GM11168 (cell line): Measurements from ENCODE around the gene RNF151.

Experiments
- in situ Hi-C: fragments of 300-500 bp; cut with MboI; formaldehyde crosslinking; loops from one replicate; pipeline ENCODE4 v1.12.0; 2022; ENCODE audit warnings: low sequenced_read_pairs; ENCODE audit not compliant: unreplicated experiment

RNF151 gene

GRCh38 chr16:1974157-1975070 is 7.8 kb downstream of the RNF151 start:
- in situ Hi-C loops, result no loop called here

- in situ Hi-C loops, result no loop called here
Measured at GRCh38 chr16:1975432-1976215, 9.0 kb downstream of the RNF151 start.

- in situ Hi-C loops, result no loop called here
Measured at GRCh38 chr16:1976216-1976520, 9.5 kb downstream of the RNF151 start.

- in situ Hi-C loops, result no loop called here
Measured at GRCh38 chr16:1976951-1977874, 10.6 kb downstream of the RNF151 start.

- in situ Hi-C loops, result no loop called here
Measured at GRCh38 chr16:1977875-1978268, 11.2 kb downstream of the RNF151 start.

GRCh38 chr16:1978476-1979120 is 11.9 kb downstream of the RNF151 start:
- in situ Hi-C loops, result no loop called here

- in situ Hi-C loops, result no loop called here
Measured at GRCh38 chr16:1979271-1980029, 12.8 kb downstream of the RNF151 start.

- in situ Hi-C loops, result no loop called here
Measured at GRCh38 chr16:1980030-1980769, 13.5 kb downstream of the RNF151 start.

- in situ Hi-C loops, result no loop called here
Measured at GRCh38 chr16:1980770-1981087, 14.1 kb downstream of the RNF151 start.

- in situ Hi-C loops, result no loop called here
Measured at GRCh38 chr16:1981398-1981836, 14.8 kb downstream of the RNF151 start, which contains the start of gene NOXO1. NOXO1 (minus strand) TSS chr16:1981469; CDS start chr16:1981179, 290 bp downstream.

GRCh38 chr16:1982013-1982433 is 15.4 kb downstream of the RNF151 start:
- in situ Hi-C loops, result no loop called here

- in situ Hi-C loops, result no loop called here
Measured at GRCh38 chr16:1982991-1983543, 16.4 kb downstream of the RNF151 start.

- in situ Hi-C loops, result no loop called here
Measured at GRCh38 chr16:1983544-1984346, 17.1 kb downstream of the RNF151 start, which contains the start of gene GFER. GFER (plus strand) TSS chr16:1984193; CDS start chr16:1984219, 26 bp downstream.

GRCh38 chr16:1984347-1985225 is 17.9 kb downstream of the RNF151 start:
- in situ Hi-C loops, result no loop called here

- in situ Hi-C loops, result no loop called here
Measured at GRCh38 chr16:1985466-1986150, 19.0 kb downstream of the RNF151 start.

- in situ Hi-C loops, result no loop called here
Measured at GRCh38 chr16:1987198-1987597, 20.5 kb downstream of the RNF151 start.
